ENCODE data around the gene KCNQ1. TPM values are rescaled to one million over a fixed set of nuclear protein-coding genes. Genes with fewer than 3 reads are reported as not detected.

The KCNQ1 gene
- polyA plus RNA-seq, 1 donor (not counting 4 experiments of a cell fraction or from before 2014, with no cell fraction given), result not detected

- TF ChIP-seq EZH2 (IDR thresholded peaks at IDR 0.05; ENCODE audit: low read length) (no peak), CTCF (optimal IDR thresholded peaks at IDR 0.05 in 1 of 3, IDR thresholded peaks at IDR 0.05 in 1 of 3, conservative IDR thresholded peaks at IDR 0.05 in 1 of 3; ENCODE audit: extremely low read depth in 1 of 3, insufficient read depth in 2 of 3, low read length in 3 of 3) (no peak)
- Histone ChIP-seq H3K9ac (ENCODE audit: control insufficient read depth, extremely low read depth, insufficient read depth, low read length) (no peak overlapping the region), H2AFZ (ENCODE audit: control insufficient read depth, low read length) (no peak overlapping the region), H3K9me1 (ENCODE audit: control insufficient read depth, extremely low read depth, insufficient read depth, low read length) (no peaks in the 10 kb centered on the region), H3K36me3 (ENCODE audit: control insufficient read depth in 2 of 2, extremely low read depth in 1 of 2, insufficient read depth in 2 of 2, low read length in 2 of 2) (no peaks in the 10 kb centered on the region), H3K4me1 (ENCODE audit: control insufficient read depth, extremely low read depth, insufficient read depth, low read length) (no peaks in the 10 kb centered on the region), H3K4me2 (ENCODE audit: control insufficient read depth, extremely low read depth, insufficient read depth, low read depth, low read length) (no peak overlapping the region), H3K27me3 (ENCODE audit: control insufficient read depth, extremely low read depth, insufficient read depth, low read length) (peaks cover 11% of the 10 kb centered on the region), H3K27ac (ENCODE audit: control insufficient read depth, insufficient read depth, low read length) (no peak overlapping the region), H3K9me3 (ENCODE audit: control insufficient read depth, low read depth, low read length) (no peaks in the 10 kb centered on the region), H4K20me1 (ENCODE audit: control insufficient read depth, extremely low read depth, insufficient read depth, low read length) (no peaks in the 10 kb centered on the region), H3K79me2 (ENCODE audit: control insufficient read depth, insufficient read depth, low read length) (no peaks in the 10 kb centered on the region), H3K4me3 (ENCODE audit: control insufficient read depth in 2 of 3, extremely low read depth in 1 of 3, insufficient read depth in 2 of 3, low read depth in 1 of 3, low read length in 3 of 3) (no peak overlapping the region)
- dilution Hi-C loops (cut with MboI; ENCODE audit: extremely low pct_ligation_motif_present, low sequenced_read_pairs), result no loop called here
- FAIRE-seq (no peak), DNase-seq (ENCODE audit: low read depth, low spot score) (no peak)
Measured at GRCh38 chr11:2591805-2592204, 147.0 kb downstream of the KCNQ1 start.

- DNase-seq (ENCODE audit: low read depth, low spot score), result no peak
- Histone ChIP-seq H3K79me2 (ENCODE audit: control insufficient read depth, insufficient read depth, low read length) (no peaks in the 10 kb centered on the region), H3K27me3 (ENCODE audit: control insufficient read depth, extremely low read depth, insufficient read depth, low read length) (peaks cover 11% of the 10 kb centered on the region), H3K36me3 (ENCODE audit: control insufficient read depth in 2 of 2, extremely low read depth in 1 of 2, insufficient read depth in 2 of 2, low read length in 2 of 2) (no peaks in the 10 kb centered on the region), H3K4me3 (ENCODE audit: control insufficient read depth in 2 of 3, extremely low read depth in 1 of 3, insufficient read depth in 2 of 3, low read depth in 1 of 3, low read length in 3 of 3) (no peak overlapping the region), H2AFZ (ENCODE audit: control insufficient read depth, low read length) (no peak overlapping the region), H3K9me1 (ENCODE audit: control insufficient read depth, extremely low read depth, insufficient read depth, low read length) (no peaks in the 10 kb centered on the region), H4K20me1 (ENCODE audit: control insufficient read depth, extremely low read depth, insufficient read depth, low read length) (no peaks in the 10 kb centered on the region), H3K27ac (ENCODE audit: control insufficient read depth, insufficient read depth, low read length) (no peak overlapping the region), H3K4me1 (ENCODE audit: control insufficient read depth, extremely low read depth, insufficient read depth, low read length) (no peaks in the 10 kb centered on the region), H3K4me2 (ENCODE audit: control insufficient read depth, extremely low read depth, insufficient read depth, low read depth, low read length) (no peak overlapping the region), H3K9me3 (ENCODE audit: control insufficient read depth, low read depth, low read length) (no peaks in the 10 kb centered on the region), H3K9ac (ENCODE audit: control insufficient read depth, extremely low read depth, insufficient read depth, low read length) (no peak overlapping the region)
- dilution Hi-C loops (cut with MboI; ENCODE audit: extremely low pct_ligation_motif_present, low sequenced_read_pairs), result no loop called here
- no peak for FAIRE-seq
- TF ChIP-seq CTCF (optimal IDR thresholded peaks at IDR 0.05 in 1 of 3, IDR thresholded peaks at IDR 0.05 in 1 of 3, conservative IDR thresholded peaks at IDR 0.05 in 1 of 3; ENCODE audit: extremely low read depth in 1 of 3, insufficient read depth in 2 of 3, low read length in 3 of 3), result no peak
- no peak for TF ChIP-seq EZH2 (IDR thresholded peaks at IDR 0.05; ENCODE audit: low read length)
Measured at GRCh38 chr11:2592559-2593392, 148.0 kb downstream of the KCNQ1 start.

Measured in keratinocyte (primary cell).